HT1080 (cell line): ENCODE results near the gene KIAA0408. TPM values are rescaled to one million over a fixed set of nuclear protein-coding genes. Genes with fewer than 3 reads are reported as not detected.
A peak's percentile ranks its signal among the peaks of the same experiment; 100 is the strongest.
"Not testable (repeated sequence)": the region's sequence is repeated elsewhere in the genome, so short reads cannot be mapped to it uniquely, and the experiment has no call there.

Experiments
- DNase-seq: peaks from one replicate; pipeline ENCODE4 v3.0.0-alpha.2; 2015; ENCODE audit warnings: low read depth
- total RNA-seq: library from RNA; depleted of rRNA; stranded (reverse); fragments of >200 nt; shearing (Covaris generic); gene quantifications from 2 replicates; pipeline ENCODE4 v1.2.3, GENCODE V29; 2014

The KIAA0408 gene
- total RNA-seq, 1 experiment from 2014 or later, result 0.06 TPM

- DNase-seq, result no peak
These were observed 5.1 kb upstream of the KIAA0408 start for GRCh38 chr6:127464161-127464880.

DNA sequence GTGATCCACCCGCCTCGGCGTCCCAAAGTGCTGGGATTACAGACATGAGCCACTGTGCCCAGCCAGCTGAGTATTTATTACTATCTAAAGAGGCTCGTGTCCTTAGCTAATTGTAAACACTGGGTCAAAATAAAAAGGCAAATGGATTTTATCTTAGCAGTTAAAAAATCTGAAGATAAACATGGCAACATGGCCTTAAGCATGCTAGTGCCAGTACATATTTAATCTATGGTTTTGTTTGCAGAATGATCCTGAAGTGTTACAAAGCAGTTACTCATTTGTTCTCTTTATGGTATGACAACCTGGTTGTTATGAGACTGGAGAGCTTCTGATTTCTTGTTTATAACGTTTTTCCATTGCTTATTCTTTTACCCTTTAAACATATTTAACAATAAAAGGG, 3.9 kb upstream of the KIAA0408 start:
- DNase-seq, result no peak

DNA sequence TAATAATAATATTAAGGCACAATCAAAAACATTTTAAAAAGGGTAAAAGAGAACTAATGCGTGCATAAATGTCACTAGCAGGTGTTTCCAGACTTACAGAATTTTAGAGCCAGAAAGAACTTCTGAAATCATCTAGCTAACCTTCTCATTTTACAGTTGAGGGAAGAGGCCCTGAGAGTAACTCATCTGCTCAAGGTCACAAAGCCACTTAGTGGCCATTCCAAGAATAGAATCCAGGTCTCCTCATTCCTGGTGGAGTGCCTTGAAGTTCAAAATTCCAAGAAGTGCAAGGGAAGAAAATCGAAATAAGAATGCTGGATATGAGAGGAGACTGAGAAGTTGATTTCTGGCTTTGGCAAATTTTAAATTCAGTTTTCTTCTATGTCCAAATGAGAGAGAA, 3.2 kb upstream of the KIAA0408 start:
- peak; percentile 13 for DNase-seq

DNA sequence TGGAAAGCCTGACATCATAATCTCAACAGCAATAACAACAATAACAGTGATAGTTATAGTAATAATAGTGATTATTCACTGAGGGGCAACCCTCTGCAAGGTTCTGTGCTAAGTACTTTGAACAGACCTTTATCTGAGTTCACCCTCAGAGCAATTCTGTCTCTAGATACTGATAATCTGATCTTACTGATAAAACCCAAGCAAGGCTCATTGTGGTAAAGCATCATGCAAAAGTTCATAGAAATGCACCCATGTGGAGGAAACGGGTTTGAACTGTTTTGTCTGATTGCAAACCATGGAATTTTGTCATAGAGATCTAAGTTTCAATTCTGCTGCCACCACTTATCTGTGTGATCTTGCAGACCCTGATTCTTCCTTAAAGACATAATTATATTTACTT, 1.3 kb upstream of the KIAA0408 start:
- no peak for DNase-seq

DNA sequence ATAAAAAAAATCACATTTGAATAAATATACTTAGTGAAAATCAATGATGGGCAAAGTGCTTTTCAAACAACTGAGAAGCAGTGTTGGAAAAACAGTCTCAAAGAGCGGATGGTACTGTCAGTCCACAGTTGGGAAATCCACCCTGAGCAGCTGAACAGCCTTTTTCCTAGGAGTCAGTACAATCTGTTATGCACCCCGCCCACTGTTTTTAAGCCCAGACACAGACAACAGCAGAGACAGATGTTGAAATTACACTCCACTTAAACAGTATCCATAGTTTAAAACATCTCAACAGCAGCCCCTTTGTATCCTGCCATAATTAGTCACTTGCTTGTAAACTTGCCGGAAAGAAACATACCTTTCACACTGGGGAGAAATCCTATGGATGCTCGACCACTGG, 372 bp downstream of the KIAA0408 start:
- DNase-seq, result no peak

- DNase-seq, result no peak
These were observed 967 bp downstream of the KIAA0408 start for GRCh38 chr6:127458222-127458621.

- no peak for DNase-seq
These were observed 1.6 kb downstream of the KIAA0408 start for GRCh38 chr6:127457456-127458064.

- no peak for DNase-seq
These were observed 2.7 kb downstream of the KIAA0408 start for GRCh38 chr6:127456465-127456864.

- no peak for DNase-seq
These were observed 5.2 kb downstream of the KIAA0408 start for GRCh38 chr6:127453845-127454619.

GRCh38 chr6:127452803-127453202, 6.4 kb downstream of the KIAA0408 start:
- no peak for DNase-seq

DNA sequence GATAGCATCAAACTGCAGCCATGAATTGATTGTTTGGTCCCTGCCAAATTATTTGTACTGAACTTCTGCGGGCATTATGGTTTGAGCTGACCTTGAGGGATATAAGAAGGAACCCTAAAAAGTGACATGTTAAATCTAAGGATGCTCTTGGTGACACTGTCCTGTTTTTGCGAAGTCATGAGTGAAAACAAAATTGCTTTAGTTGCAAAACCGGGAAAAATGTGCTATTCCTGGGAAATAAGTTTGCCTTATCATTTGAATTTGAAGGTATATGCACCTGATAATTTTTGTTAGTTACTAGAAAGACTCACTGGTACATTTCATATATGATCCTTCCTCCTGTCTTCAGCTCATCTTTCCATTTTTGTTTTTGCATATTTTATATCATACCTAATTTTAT, 7.8 kb downstream of the KIAA0408 start:
- DNase-seq, result no peak

DNA sequence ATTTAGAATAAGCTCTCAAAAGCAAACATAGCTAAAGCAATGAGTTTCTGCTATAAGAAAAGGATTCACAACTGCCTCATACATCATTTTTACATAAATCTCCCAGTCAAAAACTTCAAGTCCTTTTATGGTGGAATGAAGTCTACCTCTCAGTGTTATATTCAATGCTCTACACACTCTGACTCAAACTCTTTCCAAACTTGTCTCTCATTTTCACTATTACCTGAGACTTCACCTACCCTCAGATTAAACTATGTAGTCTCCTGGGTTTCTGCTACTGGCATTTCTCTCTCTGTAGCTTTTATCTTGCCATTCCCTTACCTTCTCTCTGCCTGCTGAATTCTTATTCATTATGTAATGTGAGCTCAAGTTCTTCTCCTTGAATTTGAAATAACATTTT, 11.4 kb downstream of the KIAA0408 start:
- no peak for DNase-seq

GRCh38 chr6:127446356-127446755, 12.8 kb downstream of the KIAA0408 start:
- DNase-seq, result no peak

DNA sequence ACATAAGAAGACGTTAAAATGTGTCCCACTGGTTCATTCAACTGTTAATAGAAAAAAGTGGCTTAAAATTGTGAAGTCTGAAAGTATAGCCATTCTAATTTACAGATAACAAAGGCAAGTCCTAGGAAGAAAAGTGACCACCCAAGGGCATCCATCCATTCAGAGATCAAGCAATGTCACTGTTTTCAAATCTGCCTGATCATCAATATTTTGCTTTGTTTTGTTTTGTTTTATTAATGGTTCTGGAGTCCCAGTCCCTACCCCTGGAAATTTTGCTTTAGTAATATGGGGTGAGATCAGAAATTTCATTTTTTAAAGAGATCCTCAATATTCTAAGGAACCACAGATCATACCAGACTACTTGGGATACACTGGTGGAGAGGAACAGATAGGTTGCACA, 17.3 kb downstream of the KIAA0408 start:
- no peak for DNase-seq

GRCh38 chr6:127439718-127440117, 19.5 kb downstream of the KIAA0408 start:
- no peak for DNase-seq

GRCh38 chr6:127436578-127437110, 22.5 kb downstream of the KIAA0408 start:
- DNase-seq, result no peak

- no peak for DNase-seq
These were observed 23.5 kb downstream of the KIAA0408 start for GRCh38 chr6:127435626-127436220.

- DNase-seq, result no peak
These were observed 24.5 kb downstream of the KIAA0408 start for GRCh38 chr6:127434651-127435050.

- not testable (repeated sequence) for DNase-seq
These were observed 30.6 kb downstream of the KIAA0408 start for GRCh38 chr6:127428562-127428961.

- DNase-seq, result no peak
These were observed 35.3 kb downstream of the KIAA0408 start for GRCh38 chr6:127423921-127424320.

GRCh38 chr6:127421164-127421563, 38.0 kb downstream of the KIAA0408 start:
- not testable (repeated sequence) for DNase-seq

DNA sequence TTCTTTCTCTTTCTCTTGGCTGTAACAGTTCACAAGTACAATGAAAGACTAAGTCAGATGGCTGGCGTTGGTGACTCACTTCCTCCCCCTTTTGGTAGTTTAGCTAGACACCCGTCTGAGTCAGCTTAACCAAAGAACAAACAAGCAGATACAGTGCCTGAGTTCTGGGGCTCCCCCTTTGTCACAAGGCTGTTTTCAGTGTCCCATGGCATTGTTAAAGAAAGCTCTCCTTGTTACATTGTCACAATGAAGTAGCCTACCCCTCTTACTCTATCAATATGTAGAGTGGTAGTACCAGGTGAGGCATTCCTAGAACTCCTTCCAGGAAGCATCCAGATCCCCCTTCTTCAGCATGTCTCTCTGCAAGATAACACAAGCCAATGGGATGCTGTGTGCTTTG, 38.6 kb downstream of the KIAA0408 start:
- peak; percentile 96 for DNase-seq
